GM19099 (cell line): ENCODE measurements around the gene IQCF6.

Experiments used
- POLR2A ChIP-seq: IDR thresholded peaks from 3 replicates; pipeline ENCODE4 v1.6.1; 2011; ENCODE audit warnings: low read depth; ENCODE audit not compliant: insufficient read length; ENCODE audit errors: extremely low read depth

Gene IQCF6

DNA sequence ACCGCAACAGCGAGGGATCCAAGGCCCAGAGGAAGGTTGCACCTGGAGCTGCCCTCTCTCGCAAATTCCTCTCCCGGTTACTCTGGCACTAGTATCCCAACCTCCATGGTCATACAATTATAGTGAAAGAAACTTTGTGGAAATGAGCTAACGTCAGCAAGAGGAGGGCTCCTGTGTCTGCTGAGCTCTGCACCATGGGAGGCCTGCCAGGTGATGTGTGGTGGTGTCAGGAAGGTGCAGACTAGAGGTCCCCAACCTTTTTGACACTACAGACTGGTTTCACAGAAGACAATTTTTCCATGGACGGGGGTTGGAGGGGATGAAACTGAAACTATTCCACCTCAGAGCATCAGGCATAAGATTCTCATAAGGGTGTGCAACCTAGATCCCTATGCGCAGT lies 13.2 kb upstream of the IQCF6 start:
- no peak for TF ChIP-seq POLR2A

DNA sequence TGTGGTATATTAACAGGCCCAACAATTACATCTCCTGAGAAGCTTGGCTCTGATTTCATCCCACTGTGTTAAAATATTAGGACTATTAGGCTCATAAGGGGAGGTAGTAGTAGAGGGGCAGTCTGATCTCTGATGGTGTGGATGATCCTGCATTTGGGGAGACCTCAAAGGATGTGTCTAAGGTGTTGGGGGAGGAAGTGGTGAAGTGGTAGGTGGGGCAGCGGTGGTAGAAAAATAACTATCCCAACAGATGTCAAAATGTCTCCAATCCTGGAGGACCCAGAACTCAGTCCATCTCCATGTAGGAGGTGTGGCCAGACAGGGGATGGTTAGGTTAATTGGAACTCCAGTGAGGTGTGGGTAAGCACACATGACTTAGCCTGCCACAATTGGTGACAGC lies 10.4 kb upstream of the IQCF6 start:
- no peak for TF ChIP-seq POLR2A

- no peak for TF ChIP-seq POLR2A
These were observed 7.2 kb upstream of the IQCF6 start for GRCh38 chr3:51786267-51786666.

DNA sequence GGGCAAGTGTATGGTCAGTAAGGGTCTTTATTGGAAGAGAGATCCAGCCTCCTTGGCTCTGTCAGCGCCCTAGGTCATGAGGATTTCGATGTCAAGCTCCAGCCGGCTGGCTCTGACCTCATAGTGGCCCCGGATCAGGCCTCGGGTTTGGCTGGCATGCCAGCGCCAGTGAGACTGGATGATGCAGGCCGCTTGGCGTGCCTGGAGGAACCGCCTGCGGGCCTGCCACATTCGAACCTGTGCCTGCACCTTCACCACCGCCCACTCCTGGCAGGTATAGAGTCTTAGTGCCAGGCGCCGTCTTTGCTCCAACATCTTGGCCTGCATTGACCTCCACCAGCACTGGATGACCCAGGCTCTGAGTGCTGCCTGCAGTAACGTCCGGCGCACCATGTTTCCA lies 483 bp downstream of the IQCF6 start:
- no peak for TF ChIP-seq POLR2A

GRCh38 chr3:51777985-51778384 lies 1.1 kb downstream of the IQCF6 start:
- no peak for TF ChIP-seq POLR2A

DNA sequence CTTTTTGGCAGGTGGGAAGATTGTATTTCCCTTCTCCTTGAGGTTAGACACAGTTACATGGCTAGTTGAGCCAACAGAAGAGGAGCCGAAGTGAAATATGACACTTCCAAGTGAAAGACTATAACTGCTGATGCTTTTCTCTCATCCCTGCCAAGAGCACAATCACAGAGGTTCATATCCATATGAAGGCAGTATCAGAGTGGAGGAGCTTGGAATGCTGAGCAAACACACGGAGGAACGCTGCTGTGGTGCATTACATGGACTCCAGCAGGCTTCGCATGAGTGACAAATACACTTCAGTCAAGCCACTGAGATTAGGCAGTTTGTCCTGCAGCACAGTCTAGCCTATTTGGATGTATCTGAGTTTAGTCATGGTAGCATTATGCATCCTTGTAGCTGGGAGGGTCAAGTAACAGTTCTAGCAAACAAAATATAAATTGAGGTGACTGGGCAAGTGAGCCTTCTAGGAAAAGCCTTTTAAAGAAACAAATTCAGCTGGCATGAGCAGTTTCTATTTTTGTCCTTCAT lies 5.4 kb downstream of the IQCF6 start:
- no peak for TF ChIP-seq POLR2A

- no peak for TF ChIP-seq POLR2A
These were observed 19.8 kb downstream of the IQCF6 start for GRCh38 chr3:51759203-51759602.

DNA sequence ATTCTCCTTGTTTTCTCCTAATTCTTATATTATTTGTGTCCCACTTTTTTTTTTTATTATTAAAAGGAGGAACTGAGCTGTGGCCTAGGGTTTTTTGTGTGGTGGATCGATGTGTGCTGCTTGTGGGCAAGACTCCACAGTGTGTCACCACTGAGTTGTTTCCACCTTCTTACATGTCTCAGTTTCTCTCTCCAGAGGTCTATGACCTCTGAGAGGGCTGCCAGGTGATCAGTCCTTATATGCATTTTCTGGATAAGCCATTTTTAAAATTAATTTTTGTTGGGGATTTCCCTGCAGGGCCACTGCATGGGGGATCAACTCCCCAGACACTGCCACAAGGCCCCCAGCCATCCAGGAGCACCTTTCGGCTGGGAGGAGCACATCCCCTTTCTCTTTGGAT lies 27.8 kb downstream of the IQCF6 start:
- TF ChIP-seq POLR2A: no peak

GRCh38 chr3:51750878-51751277 lies 28.2 kb downstream of the IQCF6 start:
- no peak for TF ChIP-seq POLR2A

DNA sequence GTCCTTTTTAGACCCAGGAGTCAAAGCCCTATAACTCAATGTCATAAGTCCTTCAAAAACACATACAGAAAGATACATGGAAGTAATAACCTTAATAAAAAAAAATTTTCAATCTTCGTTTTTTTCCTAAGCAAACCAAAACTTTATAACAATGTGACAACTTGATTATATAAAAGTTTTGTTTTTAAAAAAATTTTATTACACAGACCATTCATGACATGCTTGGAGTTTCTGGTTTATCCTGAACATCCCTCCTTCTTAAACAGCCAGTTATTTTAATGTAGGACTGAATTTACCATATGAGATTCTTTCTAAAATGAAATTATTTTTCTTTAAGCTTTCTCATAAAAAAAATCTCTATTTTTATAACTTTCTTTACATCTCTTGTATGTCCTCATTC lies 30.7 kb downstream of the IQCF6 start:
- no peak for TF ChIP-seq POLR2A

DNA sequence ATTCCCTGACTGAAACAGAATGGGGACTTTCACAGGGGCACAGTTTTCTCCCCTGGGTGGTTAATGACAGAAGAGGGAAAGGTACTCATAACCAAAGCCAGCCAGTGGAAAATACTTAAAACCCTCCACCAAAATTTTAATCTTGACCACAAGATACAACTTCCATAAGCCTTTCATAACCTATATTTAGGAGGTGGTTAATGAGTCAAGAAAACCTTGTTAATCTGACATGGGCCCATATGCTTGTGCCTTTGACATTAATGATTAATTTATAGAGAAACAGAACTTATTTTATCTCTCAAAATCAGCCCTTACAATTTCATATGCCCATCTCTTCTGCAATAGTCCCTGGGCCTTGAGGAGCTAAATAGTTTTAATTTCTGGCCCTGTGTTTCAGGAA lies 31.2 kb downstream of the IQCF6 start:
- no peak for TF ChIP-seq POLR2A

GRCh38 chr3:51739110-51739509 lies 39.9 kb downstream of the IQCF6 start:
- TF ChIP-seq POLR2A: no peak

GRCh38 chr3:51735950-51736349 lies 43.1 kb downstream of the IQCF6 start:
- TF ChIP-seq POLR2A: no peak

DNA sequence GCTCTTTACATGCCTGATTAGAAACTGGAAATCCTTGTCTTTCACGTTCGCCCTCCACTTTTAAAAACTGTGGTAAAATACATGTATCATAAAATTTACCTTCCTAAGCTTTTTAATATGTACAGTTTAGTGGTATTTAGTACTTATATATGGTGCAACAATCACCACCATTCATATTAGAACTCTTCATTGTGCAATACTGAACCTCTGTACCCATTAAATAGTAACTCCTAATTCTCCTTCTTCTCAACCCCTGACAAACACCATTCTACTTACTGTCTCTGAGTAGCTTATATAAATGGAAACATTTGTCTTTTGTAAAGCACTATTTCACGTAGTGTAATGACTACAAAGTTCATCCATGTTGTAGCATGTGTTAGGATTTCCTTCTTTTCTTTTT lies 44.0 kb downstream of the IQCF6 start:
- TF ChIP-seq POLR2A: no peak

DNA sequence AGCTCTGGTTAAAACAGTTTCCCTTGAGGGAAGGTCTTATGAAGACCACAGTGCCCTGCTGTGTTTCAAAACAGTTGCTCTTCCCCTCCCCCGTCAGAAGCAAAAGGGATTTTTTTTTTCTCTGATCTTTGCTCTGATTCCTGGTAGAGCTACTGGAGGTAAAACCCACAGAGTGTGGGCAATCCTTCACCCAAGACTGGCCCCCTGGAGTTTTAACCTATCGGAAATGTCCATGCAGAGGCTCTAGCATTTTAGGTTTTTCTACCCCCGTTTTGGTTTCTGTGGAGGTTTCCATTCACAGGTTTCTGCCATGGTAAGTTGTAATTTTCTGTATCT lies 44.5 kb downstream of the IQCF6 start:
- TF ChIP-seq POLR2A: no peak

DNA sequence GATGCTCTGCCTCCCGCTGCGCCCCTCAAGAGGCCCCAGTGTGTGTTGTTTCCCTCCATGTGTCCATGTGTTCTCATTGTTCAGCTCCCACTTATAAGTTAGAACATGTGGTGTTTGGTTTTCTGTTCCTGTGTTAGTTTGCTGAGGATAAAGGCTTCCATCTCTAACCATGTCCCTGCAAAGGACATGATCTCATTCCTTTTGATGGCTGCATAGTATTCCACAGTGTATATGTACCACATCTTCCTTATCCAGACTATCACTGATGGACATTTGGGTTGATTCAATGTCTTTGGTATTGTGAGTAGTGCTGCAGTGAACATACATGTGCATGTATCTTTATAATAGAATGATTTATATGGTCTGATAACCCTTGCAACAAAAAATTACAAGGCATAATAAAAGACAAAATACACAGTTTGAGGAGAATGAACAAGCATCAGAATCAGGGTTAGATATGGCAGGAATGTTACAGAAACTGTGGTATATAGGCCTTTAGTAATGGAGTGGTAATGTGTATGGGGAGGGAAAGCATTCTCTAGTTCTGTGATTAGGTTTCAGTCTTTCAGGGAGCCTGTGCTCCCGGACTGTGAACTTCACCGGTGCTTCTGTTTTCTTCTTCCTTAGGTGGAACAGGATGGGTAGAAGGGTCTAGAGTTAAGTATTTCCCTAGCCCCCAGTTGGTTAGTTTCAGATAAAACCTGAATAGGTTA lies 45.0 kb downstream of the IQCF6 start:
- TF ChIP-seq POLR2A: no peak

- TF ChIP-seq POLR2A: no peak
These were observed 49.9 kb downstream of the IQCF6 start for GRCh38 chr3:51729042-51729633.
